HL-60 (cell line): ENCODE measurements around the gene ENOX1.

ENCODE experiments used
- DNase-seq, 2 experiments: peaks; one replicate each; pipeline ENCODE4 v3.0.0-alpha.2; 2010 to 2020; ENCODE audit warnings: low read depth in 1 of 2, low spot score in 1 of 2
- H3K27ac ChIP-seq: fragments of 250-450 bp; sonication (Bioruptor Pico); replicated peaks from 2 replicates; pipeline ENCODE4 v1.5.1; 2020; ENCODE audit warnings: mild to moderate bottlenecking, moderate library complexity
- H3K27me3 ChIP-seq: fragments of 250-450 bp; sonication (Bioruptor Pico); 2 replicates; pipeline ENCODE4 v1.5.1; 2021; ENCODE audit warnings: mild to moderate bottlenecking, moderate library complexity; ENCODE audit not compliant: insufficient read depth, poor library complexity, severe bottlenecking
- H3K4me3 ChIP-seq: replicated peaks from 2 replicates; pipeline ENCODE4 v1.5.1; 2011; ENCODE audit warnings: mild to moderate bottlenecking, control low read depth, low read length; ENCODE audit not compliant: insufficient read depth
- GABPA ChIP-seq: IDR thresholded peaks from 2 replicates; pipeline ENCODE4 v1.6.1; 2012; ENCODE audit warnings: low read depth
- POLR2AphosphoS5 ChIP-seq: IDR thresholded peaks from 2 replicates; pipeline ENCODE4 v1.6.1; 2012; ENCODE audit warnings: low read depth
- SPI1 ChIP-seq: IDR thresholded peaks from 2 replicates; pipeline ENCODE4 v1.6.1; 2012; ENCODE audit warnings: low read depth, mild to moderate bottlenecking, borderline replicate concordance
- TF ChIP-seq, protein P1 (sequence below): IDR thresholded peaks from 2 replicates; pipeline ENCODE4 v1.6.1; 2012; ENCODE audit warnings: low read depth; ENCODE audit not compliant: insufficient replicate concordance
- TF ChIP-seq, protein P2 (sequence below): IDR thresholded peaks from one replicate; pipeline ENCODE4 v1.5.1; 2011; ENCODE audit warnings: low read length, control low read depth, inconsistent platforms; ENCODE audit not compliant: insufficient read depth

The ENOX1 gene

DNA sequence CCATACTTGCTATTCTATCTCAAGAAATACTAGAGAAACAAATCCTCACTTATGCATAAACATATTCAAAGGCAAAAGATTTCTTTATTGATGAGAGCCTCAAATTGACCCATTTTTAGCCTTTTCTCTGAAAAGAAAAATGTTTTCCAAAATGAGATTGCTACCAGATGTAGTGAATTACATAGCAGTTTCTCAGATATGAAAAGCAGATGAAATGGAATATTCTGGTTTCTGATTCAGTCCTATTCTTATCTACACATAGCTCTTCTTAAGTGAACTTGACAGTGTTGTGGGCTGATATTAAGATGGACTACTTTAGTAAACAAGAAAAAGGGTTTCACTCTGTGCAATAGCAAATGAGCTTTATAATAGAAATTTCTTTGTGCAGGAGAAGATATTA, 579.9 kb downstream of the ENOX1 start:
- no peak overlapping the region for H3K4me3 ChIP-seq
- peaks cover 3% of the 10 kb centered on the region for H3K27me3 ChIP-seq
- TF ChIP-seq, protein P1, sequence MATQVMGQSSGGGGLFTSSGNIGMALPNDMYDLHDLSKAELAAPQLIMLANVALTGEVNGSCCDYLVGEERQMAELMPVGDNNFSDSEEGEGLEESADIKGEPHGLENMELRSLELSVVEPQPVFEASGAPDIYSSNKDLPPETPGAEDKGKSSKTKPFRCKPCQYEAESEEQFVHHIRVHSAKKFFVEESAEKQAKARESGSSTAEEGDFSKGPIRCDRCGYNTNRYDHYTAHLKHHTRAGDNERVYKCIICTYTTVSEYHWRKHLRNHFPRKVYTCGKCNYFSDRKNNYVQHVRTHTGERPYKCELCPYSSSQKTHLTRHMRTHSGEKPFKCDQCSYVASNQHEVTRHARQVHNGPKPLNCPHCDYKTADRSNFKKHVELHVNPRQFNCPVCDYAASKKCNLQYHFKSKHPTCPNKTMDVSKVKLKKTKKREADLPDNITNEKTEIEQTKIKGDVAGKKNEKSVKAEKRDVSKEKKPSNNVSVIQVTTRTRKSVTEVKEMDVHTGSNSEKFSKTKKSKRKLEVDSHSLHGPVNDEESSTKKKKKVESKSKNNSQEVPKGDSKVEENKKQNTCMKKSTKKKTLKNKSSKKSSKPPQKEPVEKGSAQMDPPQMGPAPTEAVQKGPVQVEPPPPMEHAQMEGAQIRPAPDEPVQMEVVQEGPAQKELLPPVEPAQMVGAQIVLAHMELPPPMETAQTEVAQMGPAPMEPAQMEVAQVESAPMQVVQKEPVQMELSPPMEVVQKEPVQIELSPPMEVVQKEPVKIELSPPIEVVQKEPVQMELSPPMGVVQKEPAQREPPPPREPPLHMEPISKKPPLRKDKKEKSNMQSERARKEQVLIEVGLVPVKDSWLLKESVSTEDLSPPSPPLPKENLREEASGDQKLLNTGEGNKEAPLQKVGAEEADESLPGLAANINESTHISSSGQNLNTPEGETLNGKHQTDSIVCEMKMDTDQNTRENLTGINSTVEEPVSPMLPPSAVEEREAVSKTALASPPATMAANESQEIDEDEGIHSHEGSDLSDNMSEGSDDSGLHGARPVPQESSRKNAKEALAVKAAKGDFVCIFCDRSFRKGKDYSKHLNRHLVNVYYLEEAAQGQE = no peak
- TF ChIP-seq SPI1 (no peak), GABPA (no peak), POLR2AphosphoS5 (no peak)
- TF ChIP-seq, protein P2, sequence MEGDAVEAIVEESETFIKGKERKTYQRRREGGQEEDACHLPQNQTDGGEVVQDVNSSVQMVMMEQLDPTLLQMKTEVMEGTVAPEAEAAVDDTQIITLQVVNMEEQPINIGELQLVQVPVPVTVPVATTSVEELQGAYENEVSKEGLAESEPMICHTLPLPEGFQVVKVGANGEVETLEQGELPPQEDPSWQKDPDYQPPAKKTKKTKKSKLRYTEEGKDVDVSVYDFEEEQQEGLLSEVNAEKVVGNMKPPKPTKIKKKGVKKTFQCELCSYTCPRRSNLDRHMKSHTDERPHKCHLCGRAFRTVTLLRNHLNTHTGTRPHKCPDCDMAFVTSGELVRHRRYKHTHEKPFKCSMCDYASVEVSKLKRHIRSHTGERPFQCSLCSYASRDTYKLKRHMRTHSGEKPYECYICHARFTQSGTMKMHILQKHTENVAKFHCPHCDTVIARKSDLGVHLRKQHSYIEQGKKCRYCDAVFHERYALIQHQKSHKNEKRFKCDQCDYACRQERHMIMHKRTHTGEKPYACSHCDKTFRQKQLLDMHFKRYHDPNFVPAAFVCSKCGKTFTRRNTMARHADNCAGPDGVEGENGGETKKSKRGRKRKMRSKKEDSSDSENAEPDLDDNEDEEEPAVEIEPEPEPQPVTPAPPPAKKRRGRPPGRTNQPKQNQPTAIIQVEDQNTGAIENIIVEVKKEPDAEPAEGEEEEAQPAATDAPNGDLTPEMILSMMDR = no peak
- no peak for DNase-seq
- H3K27ac ChIP-seq = no peak overlapping the region

DNA sequence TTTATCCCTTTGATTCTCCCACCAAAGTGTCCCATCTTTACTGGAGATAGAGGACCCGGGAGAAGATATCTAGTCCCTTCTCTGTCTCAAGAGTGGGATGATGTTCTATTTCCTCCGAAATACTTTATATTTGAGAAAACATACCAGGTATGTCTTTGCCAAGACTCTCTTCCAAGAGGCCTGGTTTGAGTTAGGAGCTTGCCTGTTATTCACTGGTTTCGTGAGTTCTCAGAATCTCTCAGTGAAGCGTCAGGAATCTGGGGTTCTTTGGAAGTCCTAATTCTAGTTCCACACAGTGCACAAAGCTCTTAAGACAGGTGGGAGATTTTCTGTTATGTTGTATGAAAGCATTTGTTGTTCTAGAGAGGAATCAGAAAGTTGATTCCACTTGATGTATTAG, 581.4 kb downstream of the ENOX1 start:
- Histone ChIP-seq H3K27me3 (no peaks in the 10 kb centered on the region), H3K27ac (no peak overlapping the region), H3K4me3 (no peak overlapping the region)
- DNase-seq = no peak
- TF ChIP-seq GABPA = no peak
- TF ChIP-seq, protein P2 = no peak

DNA sequence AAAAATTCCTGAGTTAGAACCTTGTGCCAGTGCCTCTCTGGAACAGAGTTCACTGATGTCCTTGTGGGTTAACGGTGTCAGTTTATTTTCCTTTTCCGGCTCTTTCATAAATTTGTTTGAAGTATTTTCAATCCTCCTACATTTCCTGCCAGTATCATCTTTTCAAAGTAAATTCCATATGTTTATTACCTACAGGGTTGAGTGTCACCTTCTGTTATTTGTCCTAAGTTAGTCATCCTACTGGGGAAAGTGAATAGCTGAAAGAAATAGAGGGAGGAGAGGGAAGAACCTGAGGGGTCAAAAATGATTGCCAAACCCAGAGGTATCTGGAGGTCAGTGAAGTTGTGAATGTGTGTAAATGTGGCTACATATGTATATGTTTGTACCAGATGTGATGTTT, 582.2 kb downstream of the ENOX1 start:
- no peak overlapping the region for H3K4me3 ChIP-seq
- H3K27me3 ChIP-seq = no peaks in the 10 kb centered on the region
- H3K27ac ChIP-seq = no peak overlapping the region
- no peak for DNase-seq
- no peak for TF ChIP-seq POLR2AphosphoS5
- TF ChIP-seq, protein P2 = no peak
- no peak for TF ChIP-seq SPI1
- TF ChIP-seq, protein P1 = no peak
- no peak for TF ChIP-seq GABPA

DNA sequence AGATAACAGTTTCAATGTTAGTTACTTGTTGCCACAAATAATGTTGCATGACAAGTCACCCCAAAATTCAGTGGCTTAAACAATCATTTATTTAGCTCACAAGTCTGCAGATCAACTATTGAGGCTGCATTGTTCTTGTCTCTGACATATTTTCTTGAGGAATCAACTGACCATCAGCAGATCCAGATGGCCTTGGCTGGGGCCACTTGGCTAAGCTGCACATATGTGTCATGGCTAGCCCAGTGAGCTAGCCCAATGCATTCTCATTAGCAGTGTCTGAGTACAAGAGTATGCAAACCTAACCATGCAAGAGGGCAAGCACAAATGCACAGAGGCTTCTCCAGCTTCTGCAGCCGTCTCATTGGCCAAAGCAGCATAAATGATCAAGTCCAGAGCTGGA, 583.0 kb downstream of the ENOX1 start:
- no peak for TF ChIP-seq SPI1
- TF ChIP-seq, protein P1 = no peak
- no peak for TF ChIP-seq GABPA
- no peak for TF ChIP-seq POLR2AphosphoS5
- TF ChIP-seq, protein P2 = no peak
- Histone ChIP-seq H3K27me3 (no peaks in the 10 kb centered on the region), H3K27ac (no peak overlapping the region), H3K4me3 (no peak overlapping the region)
- DNase-seq = no peak
